T-helper 2 cell (primary cell): ENCODE measurements around the gene SLC34A1.
"Not testable (repeated sequence)": the region's sequence is repeated elsewhere in the genome, so short reads cannot be mapped to it uniquely, and the experiment has no call there.

ENCODE experiments used
- DNase-seq, 5 experiments: peaks; one replicate each; pipeline versions ENCODE4 v3.0.0 to v3.0.0-alpha.2; 2012 to 2022

SLC34A1 gene

GRCh38 chr5:177355162-177355867 is 28.9 kb upstream of the SLC34A1 start:
- no peak for DNase-seq

GRCh38 chr5:177355868-177356168 is 28.4 kb upstream of the SLC34A1 start:
- no peak for DNase-seq

GRCh38 chr5:177356746-177357145 is 27.5 kb upstream of the SLC34A1 start:
- DNase-seq = no peak

GRCh38 chr5:177357146-177357458 is 27.1 kb upstream of the SLC34A1 start:
- DNase-seq = no peak

- DNase-seq = peak; percentile 25 to 96 (median 57)
Observed at GRCh38 chr5:177357459-177358351, 26.5 kb upstream of the SLC34A1 start, which contains the start of gene RGS14. RGS14 (plus strand) TSS chr5:177357924; CDS start chr5:177358025, 101 bp downstream.

GRCh38 chr5:177358370-177358819 is 25.8 kb upstream of the SLC34A1 start:
- no peak for DNase-seq

GRCh38 chr5:177359451-177359851 is 24.8 kb upstream of the SLC34A1 start:
- DNase-seq = no peak

- DNase-seq = no peak
Observed at GRCh38 chr5:177359860-177360259, 24.4 kb upstream of the SLC34A1 start.

GRCh38 chr5:177360740-177361139 is 23.5 kb upstream of the SLC34A1 start:
- not testable (repeated sequence) for DNase-seq

- DNase-seq = no peak
Observed at GRCh38 chr5:177361418-177362291, 22.6 kb upstream of the SLC34A1 start.

- no peak for DNase-seq
Observed at GRCh38 chr5:177362292-177362609, 22.0 kb upstream of the SLC34A1 start.

GRCh38 chr5:177362610-177363507 is 21.4 kb upstream of the SLC34A1 start:
- DNase-seq = peak; percentile 51 to 65 (median 61)

- DNase-seq = no peak
Observed at GRCh38 chr5:177363565-177363964, 20.7 kb upstream of the SLC34A1 start.

GRCh38 chr5:177364159-177364962 is 19.9 kb upstream of the SLC34A1 start:
- DNase-seq = peak in 1 of 5 experiments; percentile 64

GRCh38 chr5:177365845-177366527 is 18.2 kb upstream of the SLC34A1 start:
- no peak for DNase-seq

- DNase-seq = no peak
Observed at GRCh38 chr5:177366528-177367322, 17.5 kb upstream of the SLC34A1 start.

GRCh38 chr5:177367323-177367848 is 16.8 kb upstream of the SLC34A1 start:
- no peak for DNase-seq

- no peak for DNase-seq
Observed at GRCh38 chr5:177367981-177368868, 16.0 kb upstream of the SLC34A1 start.
